Suprapubic skin (tissue), 4 donors: ENCODE measurements around the gene SV2C. TPM values are rescaled to one million over a fixed set of nuclear protein-coding genes. Genes with fewer than 3 reads are reported as not detected.
"Not testable (repeated sequence)": the region's sequence is repeated elsewhere in the genome, so short reads cannot be mapped to it uniquely, and the experiment has no call there.

Experiments
- DNase-seq, 2 donors: peaks; one replicate each; pipeline ENCODE4 v3.0.0-alpha.2; 2019; ENCODE audit warnings: low spot score in 2 of 2
- H3K27ac ChIP-seq: fragments of 200-600 bp; sonication (generic); one replicate; pipeline ENCODE4 v1.5.1; 2019
- H3K27me3 ChIP-seq: fragments of 200-600 bp; sonication (generic); one replicate; pipeline ENCODE4 v1.5.1; 2019
- H3K36me3 ChIP-seq: fragments of 200-600 bp; sonication (generic); one replicate; pipeline ENCODE4 v1.5.1; 2019
- H3K4me1 ChIP-seq: fragments of 200-600 bp; sonication (generic); one replicate; pipeline ENCODE4 v1.5.1; 2019
- H3K4me3 ChIP-seq: fragments of 200-600 bp; sonication (generic); one replicate; pipeline ENCODE4 v1.5.1; 2019; ENCODE audit warnings: mild to moderate bottlenecking
- H3K9me3 ChIP-seq: fragments of 200-600 bp; sonication (generic); one replicate; pipeline ENCODE4 v1.5.1; 2019
- CTCF ChIP-seq, 2 donors: fragments of 200-600 bp in 1 of 2; fragments of 450-650 bp in 1 of 2; sonication (generic) in 1 of 2; IDR thresholded peaks; one replicate each; pipeline ENCODE4 v1.5.1; 2016 to 2019; ENCODE audit warnings: antibody characterized with exemption in 2 of 2, mild to moderate bottlenecking in 1 of 2, moderate library complexity in 1 of 2
- EP300 ChIP-seq: sonication (generic); formaldehyde crosslinking; IDR thresholded peaks from one replicate; pipeline ENCODE4 v1.6.1; 2017; ENCODE audit warnings: antibody characterized with exemption
- POLR2A ChIP-seq, 2 donors: fragments of 450-650 bp; IDR thresholded peaks; one replicate each; pipeline ENCODE4 v1.6.1; 2017; ENCODE audit warnings: antibody characterized with exemption in 2 of 2, mild to moderate bottlenecking in 2 of 2, moderate library complexity in 2 of 2
- POLR2AphosphoS5 ChIP-seq, 3 donors: sonication (generic); formaldehyde crosslinking; IDR thresholded peaks; one replicate each; pipeline ENCODE4 v1.6.1; 2017; ENCODE audit warnings: antibody characterized with exemption in 3 of 3
- WGBS: methylation state at CpG from one replicate; pipeline ENCODE4 v1.1.5; 2018; 5-methylcytosine and 5-hydroxymethylcytosine counted together
- total RNA-seq, 4 donors: library from RNA; depleted of rRNA; stranded (reverse); fragments of >200 nt; gene quantifications; one replicate each; pipeline ENCODE4 v1.1.0, GENCODE V29; 2016

Gene SV2C
- total RNA-seq: under 1 TPM in 3 of 4 donors, not detected in 1; 0.16 to 0.30 (median 0.23) TPM

- no peak for TF ChIP-seq CTCF (IDR thresholded peaks at IDR 0.05)
- TF ChIP-seq POLR2A (IDR thresholded peaks at IDR 0.05): no peak
- TF ChIP-seq POLR2AphosphoS5 (IDR thresholded peaks at IDR 0.05): no peak
- TF ChIP-seq EP300: no peak
- peaks cover 78% of the 10 kb centered on the region for H3K27me3 ChIP-seq
- DNase-seq: no peak
- H3K27ac ChIP-seq: no peak within 1 kb of the TSS
- H3K4me1 ChIP-seq: peaks cover 31% of the 10 kb centered on the region
- no peaks in the 10 kb centered on the region for H3K36me3 ChIP-seq
- peak within 1 kb of the TSS; percentile 42 for H3K4me3 ChIP-seq
- WGBS: 1% methylated on average over 29 of the region's 63 CpGs
- H3K9me3 ChIP-seq: no peaks in the 10 kb centered on the region
These were observed at the start of gene SV2C for GRCh38 chr5:76082772-76083554. SV2C (plus strand) TSS chr5:76083383; CDS start chr5:76131751, 48,368 bp downstream.

- H3K4me3 ChIP-seq: peak overlapping the region; percentile 18
- not testable (repeated sequence) for H3K36me3 ChIP-seq, H3K27ac ChIP-seq, H3K4me1 ChIP-seq, DNase-seq, H3K9me3 ChIP-seq, H3K27me3 ChIP-seq
- WGBS: 35% methylated on average over 11 of the region's 18 CpGs
These were observed 45.4 kb upstream of the SV2C start for GRCh38 chr5:76037736-76038151.

GRCh38 chr5:76038212-76038611 is 45.0 kb upstream of the SV2C start:
- Histone ChIP-seq H3K4me1 (no peaks in the 10 kb centered on the region), H3K36me3 (no peaks in the 10 kb centered on the region), H3K4me3 (no peak overlapping the region), H3K27ac (no peak overlapping the region), H3K9me3 (no peaks in the 10 kb centered on the region), H3K27me3 (no peaks in the 10 kb centered on the region)
- TF ChIP-seq POLR2A (IDR thresholded peaks at IDR 0.05): no peak
- no peak for TF ChIP-seq EP300
- no peak for TF ChIP-seq CTCF (IDR thresholded peaks at IDR 0.05)
- no peak for TF ChIP-seq POLR2AphosphoS5 (IDR thresholded peaks at IDR 0.05)
- no peak for DNase-seq

- WGBS: 90% methylated on average over 2 of the region's 2 CpGs
- DNase-seq: no peak
- H3K4me1 ChIP-seq: no peaks in the 10 kb centered on the region
These were observed 42.4 kb upstream of the SV2C start for GRCh38 chr5:76040806-76041205.

GRCh38 chr5:76041863-76042262 is 41.3 kb upstream of the SV2C start:
- Histone ChIP-seq H3K27ac (no peak overlapping the region), H3K27me3 (no peaks in the 10 kb centered on the region), H3K9me3 (no peaks in the 10 kb centered on the region), H3K4me3 (no peak overlapping the region), H3K36me3 (no peaks in the 10 kb centered on the region), H3K4me1 (no peaks in the 10 kb centered on the region)
- DNase-seq: no peak
- 55% methylated on average over 6 of the region's 6 CpGs for WGBS
- TF ChIP-seq POLR2A (IDR thresholded peaks at IDR 0.05): no peak
- no peak for TF ChIP-seq POLR2AphosphoS5 (IDR thresholded peaks at IDR 0.05)
- no peak for TF ChIP-seq CTCF (IDR thresholded peaks at IDR 0.05)
- TF ChIP-seq EP300: no peak

More at GRCh38 chr5:76040806-76041205, 42.4 kb upstream of the SV2C start:
- TF ChIP-seq POLR2A (IDR thresholded peaks at IDR 0.05): no peak
- TF ChIP-seq POLR2AphosphoS5 (IDR thresholded peaks at IDR 0.05): no peak
- no peak for TF ChIP-seq EP300
- no peak for TF ChIP-seq CTCF (IDR thresholded peaks at IDR 0.05)
- Histone ChIP-seq H3K27ac (no peak overlapping the region), H3K4me3 (no peak overlapping the region), H3K27me3 (no peaks in the 10 kb centered on the region), H3K36me3 (no peaks in the 10 kb centered on the region), H3K9me3 (no peaks in the 10 kb centered on the region)
